Osteocyte (in vitro differentiated cells): Measurements from ENCODE around the gene TWNK. TPM values are rescaled to one million over a fixed set of nuclear protein-coding genes. Genes with fewer than 3 reads are reported as not detected.
A peak's percentile ranks its signal among the peaks of the same experiment; 100 is the strongest.

ENCODE experiments used
- DNase-seq: peaks from one replicate; pipeline ENCODE4 v3.0.0; 2021; ENCODE audit warnings: mixed read lengths; ENCODE audit not compliant: unreplicated experiment; ENCODE audit errors: extremely low spot score
- H3K27ac Mint-ChIP-seq: one replicate; pipeline ENCODE4 v1.8.0; 2021; ENCODE audit warnings: mild to moderate bottlenecking, mixed read lengths; ENCODE audit not compliant: unreplicated experiment
- H3K27me3 Mint-ChIP-seq: one replicate; pipeline ENCODE4 v1.8.0; 2021; ENCODE audit warnings: mixed read lengths; ENCODE audit not compliant: unreplicated experiment
- H3K36me3 Mint-ChIP-seq: one replicate; pipeline ENCODE4 v1.8.0; 2021; ENCODE audit warnings: mixed read lengths; ENCODE audit not compliant: unreplicated experiment
- H3K4me1 Mint-ChIP-seq: one replicate; pipeline ENCODE4 v1.8.0; 2021; ENCODE audit warnings: mixed read lengths; ENCODE audit not compliant: unreplicated experiment
- H3K4me3 Mint-ChIP-seq: one replicate; pipeline ENCODE4 v1.8.0; 2021; ENCODE audit warnings: mild to moderate bottlenecking, moderate library complexity, mixed read lengths; ENCODE audit not compliant: unreplicated experiment
- H3K9me3 Mint-ChIP-seq: one replicate; pipeline ENCODE4 v1.8.0; 2021; ENCODE audit warnings: mixed read lengths; ENCODE audit not compliant: unreplicated experiment
- total RNA-seq: library from RNA; stranded (reverse); gene quantifications from 2 replicates; pipeline ENCODE4 v1.2.1, GENCODE V29; 2021
- TF ChIP-seq, protein P1 (sequence below): fragments of 200-600 bp; sonication (generic); IDR thresholded peaks from 2 replicates; pipeline ENCODE4 v1.5.0; 2021; ENCODE audit warnings: antibody characterized with exemption, mild to moderate bottlenecking, moderate library complexity

The TWNK gene
- total RNA-seq, 1 donor from 2014 or later: 7.1 TPM

DNA sequence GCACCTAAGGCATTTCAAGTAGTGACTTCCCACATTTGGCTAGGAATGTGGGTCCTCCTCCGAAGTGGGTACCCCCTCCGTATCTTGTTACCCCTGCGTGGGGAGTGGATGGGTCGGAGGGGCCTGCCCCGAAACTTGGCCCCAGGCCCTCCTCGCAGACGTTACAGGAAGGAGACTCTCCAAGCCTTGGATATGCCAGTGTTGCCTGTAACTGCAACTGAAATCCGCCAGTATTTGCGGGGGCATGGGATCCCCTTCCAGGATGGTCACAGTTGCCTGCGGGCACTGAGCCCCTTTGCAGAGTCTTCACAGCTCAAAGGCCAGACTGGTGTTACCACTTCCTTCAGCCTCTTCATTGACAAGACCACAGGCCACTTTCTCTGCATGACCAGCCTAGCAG is 823 bp downstream of the TWNK start:
- TF ChIP-seq, protein P1, sequence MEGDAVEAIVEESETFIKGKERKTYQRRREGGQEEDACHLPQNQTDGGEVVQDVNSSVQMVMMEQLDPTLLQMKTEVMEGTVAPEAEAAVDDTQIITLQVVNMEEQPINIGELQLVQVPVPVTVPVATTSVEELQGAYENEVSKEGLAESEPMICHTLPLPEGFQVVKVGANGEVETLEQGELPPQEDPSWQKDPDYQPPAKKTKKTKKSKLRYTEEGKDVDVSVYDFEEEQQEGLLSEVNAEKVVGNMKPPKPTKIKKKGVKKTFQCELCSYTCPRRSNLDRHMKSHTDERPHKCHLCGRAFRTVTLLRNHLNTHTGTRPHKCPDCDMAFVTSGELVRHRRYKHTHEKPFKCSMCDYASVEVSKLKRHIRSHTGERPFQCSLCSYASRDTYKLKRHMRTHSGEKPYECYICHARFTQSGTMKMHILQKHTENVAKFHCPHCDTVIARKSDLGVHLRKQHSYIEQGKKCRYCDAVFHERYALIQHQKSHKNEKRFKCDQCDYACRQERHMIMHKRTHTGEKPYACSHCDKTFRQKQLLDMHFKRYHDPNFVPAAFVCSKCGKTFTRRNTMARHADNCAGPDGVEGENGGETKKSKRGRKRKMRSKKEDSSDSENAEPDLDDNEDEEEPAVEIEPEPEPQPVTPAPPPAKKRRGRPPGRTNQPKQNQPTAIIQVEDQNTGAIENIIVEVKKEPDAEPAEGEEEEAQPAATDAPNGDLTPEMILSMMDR: no peak
- Mint-ChIP-seq H3K27me3 (no peaks in the 10 kb centered on the region), H3K4me3 (peak overlapping the region; percentile 94), H3K4me1 (peaks cover 23% of the 10 kb centered on the region), H3K36me3 (peaks cover 17% of the 10 kb centered on the region), H3K27ac (no peak overlapping the region), H3K9me3 (no peaks in the 10 kb centered on the region)
- DNase-seq: no peak

DNA sequence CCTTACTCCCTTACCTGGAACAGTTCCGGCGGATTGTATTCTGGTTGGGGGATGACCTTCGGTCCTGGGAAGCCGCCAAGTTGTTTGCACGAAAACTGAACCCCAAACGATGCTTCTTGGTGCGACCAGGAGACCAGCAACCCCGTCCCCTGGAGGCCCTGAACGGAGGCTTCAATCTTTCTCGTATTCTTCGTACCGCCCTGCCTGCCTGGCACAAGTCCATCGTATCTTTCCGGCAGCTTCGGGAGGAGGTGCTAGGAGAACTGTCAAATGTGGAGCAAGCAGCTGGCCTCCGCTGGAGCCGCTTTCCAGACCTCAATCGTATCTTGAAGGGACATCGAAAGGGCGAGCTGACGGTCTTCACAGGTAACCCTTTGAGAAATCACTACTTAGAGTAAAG is 1.7 kb downstream of the TWNK start:
- peaks cover 23% of the 10 kb centered on the region for H3K4me1 Mint-ChIP-seq
- TF ChIP-seq, protein P1: no peak
- H3K9me3 Mint-ChIP-seq: no peaks in the 10 kb centered on the region
- H3K27ac Mint-ChIP-seq: no peak overlapping the region
- H3K27me3 Mint-ChIP-seq: no peaks in the 10 kb centered on the region
- H3K4me3 Mint-ChIP-seq: no peak overlapping the region
- peaks cover 20% of the 10 kb centered on the region for H3K36me3 Mint-ChIP-seq
- DNase-seq: no peak

DNA sequence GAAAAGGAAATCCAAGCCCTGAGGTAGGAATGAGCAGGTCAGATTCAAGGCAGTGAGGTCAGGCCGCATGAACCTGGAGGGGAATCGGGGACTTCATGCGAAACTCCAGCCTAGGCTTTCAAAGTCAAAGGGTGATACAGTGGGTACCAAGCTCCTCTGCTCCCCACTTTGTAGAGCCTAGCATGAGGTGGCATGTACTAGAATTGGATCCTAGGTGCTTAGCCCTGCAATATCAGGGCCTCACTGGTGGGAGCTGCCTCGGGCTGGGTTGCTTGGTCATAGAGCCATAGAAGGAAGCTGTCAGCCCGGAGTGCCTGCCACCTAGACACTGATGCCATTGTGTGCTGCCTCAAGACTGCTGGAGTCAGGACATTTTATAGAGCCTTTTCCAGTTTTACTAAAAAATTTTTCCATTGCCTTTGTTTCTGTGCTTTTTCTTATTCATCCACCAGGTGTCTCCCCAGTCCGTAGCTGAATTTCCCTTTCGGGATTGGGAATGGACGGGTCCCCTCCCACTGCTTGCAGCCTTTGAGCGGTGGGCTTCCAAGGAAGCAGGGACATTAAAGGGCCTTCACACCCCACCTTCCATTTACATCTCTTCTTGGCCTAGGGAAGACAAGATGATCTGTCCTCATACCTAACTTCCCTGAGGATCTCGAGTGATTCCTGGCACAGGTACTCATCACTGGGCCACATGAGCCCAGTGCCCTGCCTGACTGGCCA is 6.8 kb downstream of the TWNK start:
- peaks cover 20% of the 10 kb centered on the region for H3K4me1 Mint-ChIP-seq
- H3K4me3 Mint-ChIP-seq: no peak overlapping the region
- no peaks in the 10 kb centered on the region for H3K27me3 Mint-ChIP-seq
- H3K27ac Mint-ChIP-seq: no peak overlapping the region
- H3K36me3 Mint-ChIP-seq: peaks cover 14% of the 10 kb centered on the region
- no peak for DNase-seq
- no peaks in the 10 kb centered on the region for H3K9me3 Mint-ChIP-seq
- TF ChIP-seq, protein P1: peak; percentile 80

DNA sequence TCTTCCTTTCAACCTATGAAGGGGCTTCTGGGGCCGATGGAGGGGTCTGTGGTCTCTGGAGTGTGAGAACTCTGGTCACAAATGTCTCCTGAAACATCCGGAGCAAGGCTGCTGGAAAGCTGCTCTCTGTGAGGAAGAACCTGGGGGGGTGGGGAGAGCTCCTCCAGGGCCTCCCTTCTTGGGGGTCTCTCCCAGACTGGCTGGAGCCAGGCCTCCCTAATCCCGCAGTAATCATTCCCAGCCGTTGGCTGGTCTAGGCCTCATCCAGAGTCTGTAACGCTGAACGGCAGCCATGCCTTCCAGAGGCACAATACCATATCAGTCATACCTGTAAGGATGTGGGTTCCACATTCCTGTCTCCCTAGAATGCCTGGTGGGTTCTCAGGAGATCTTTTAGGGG is 7.8 kb downstream of the TWNK start:
- Mint-ChIP-seq H3K36me3 (peaks cover 14% of the 10 kb centered on the region), H3K4me3 (no peak overlapping the region), H3K9me3 (no peaks in the 10 kb centered on the region), H3K27ac (no peak overlapping the region), H3K4me1 (peaks cover 19% of the 10 kb centered on the region), H3K27me3 (no peaks in the 10 kb centered on the region)
- DNase-seq: no peak
- TF ChIP-seq, protein P1: no peak

DNA sequence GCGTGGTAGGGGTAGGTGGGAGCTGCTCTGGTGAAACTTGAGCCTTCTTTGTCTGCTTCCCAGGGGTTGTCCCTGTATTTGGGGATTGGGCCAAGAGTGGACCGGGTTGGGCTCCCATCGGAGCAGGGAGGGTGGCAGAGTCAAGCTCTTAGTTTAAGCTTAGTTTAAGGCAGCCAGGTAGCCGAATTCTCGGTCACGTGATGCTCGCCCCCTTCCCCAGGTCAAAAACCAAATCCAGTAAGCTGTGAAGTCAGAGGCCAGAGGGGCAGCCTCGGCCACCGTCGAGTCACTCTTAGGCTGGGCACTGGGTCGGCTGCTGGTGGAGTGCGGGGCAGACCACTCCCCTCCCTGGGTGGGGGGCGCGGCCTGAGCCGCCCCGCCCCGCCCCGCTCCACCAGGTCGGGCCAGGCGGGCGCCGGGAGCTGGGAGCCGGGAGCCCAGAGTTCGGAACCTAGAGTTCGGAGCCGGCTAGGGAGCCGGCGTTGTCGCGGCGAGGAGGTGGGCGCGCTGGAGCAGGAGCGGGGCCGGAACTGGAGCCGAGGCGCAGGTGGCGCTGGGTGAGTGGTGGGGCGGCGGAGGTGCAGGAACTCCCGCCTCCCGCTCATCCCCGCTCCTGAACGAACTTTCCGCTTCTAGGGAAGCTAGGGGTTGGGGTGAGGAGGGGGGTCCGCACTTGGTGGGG is 9.5 kb downstream of the TWNK start:
- Mint-ChIP-seq H3K27ac (peak overlapping the region; percentile 99), H3K4me1 (peaks cover 31% of the 10 kb centered on the region), H3K9me3 (no peaks in the 10 kb centered on the region), H3K27me3 (no peaks in the 10 kb centered on the region), H3K4me3 (peak overlapping the region; percentile 82), H3K36me3 (peaks cover 5% of the 10 kb centered on the region)
- DNase-seq: no peak
- TF ChIP-seq, protein P1: no peak
